Gastroesophageal sphincter (tissue), 4 donors: Measurements from ENCODE around the gene ARHGAP30. TPM values are rescaled to one million over a fixed set of nuclear protein-coding genes. Genes with fewer than 3 reads are reported as not detected.

ENCODE experiments used
- ATAC-seq: fragments of 150-250 bp; one replicate; pipeline ENCODE4 v1.9.1; 2016; ENCODE audit warnings: mild to moderate bottlenecking, moderate library complexity
- H3K27ac ChIP-seq, 4 donors: fragments of 200-600 bp; sonication (generic) in 3 of 4; 1 replicate in 3 of 4; 2 replicates in 1 of 4; pipeline ENCODE4 v1.5.1; 2016 to 2019
- H3K27me3 ChIP-seq: fragments of 200-600 bp; sonication (generic); one replicate; pipeline ENCODE4 v1.5.1; 2019
- H3K36me3 ChIP-seq, 2 donors: fragments of 200-600 bp; sonication (generic); one replicate each; pipeline ENCODE4 v1.5.1; 2019; ENCODE audit warnings: control low read depth in 1 of 2
- H3K4me1 ChIP-seq, 3 donors: fragments of 200-600 bp; sonication (generic); 1 replicate in 2 of 3; 2 replicates in 1 of 3; pipeline ENCODE4 v1.5.1; 2016 to 2019; ENCODE audit warnings: control low read depth in 2 of 3
- H3K4me3 ChIP-seq, 2 donors: fragments of 200-600 bp; sonication (generic); one replicate each; pipeline ENCODE4 v1.5.1; 2019; ENCODE audit warnings: mild to moderate bottlenecking in 1 of 2, moderate library complexity in 1 of 2
- H3K9me3 ChIP-seq, 3 donors: fragments of 200-600 bp; sonication (generic); one replicate each; pipeline ENCODE4 v1.5.1; 2017 to 2019; ENCODE audit warnings: control low read depth in 2 of 3
- CTCF ChIP-seq, 4 experiments: fragments of 200-600 bp in 2 of 4; fragments of 450-650 bp in 2 of 4; sonication (generic) in 1 of 4; IDR thresholded peaks; one replicate each; pipeline ENCODE4 v1.5.1; 2017 to 2019; ENCODE audit warnings: antibody characterized with exemption in 4 of 4, mild to moderate bottlenecking in 2 of 4, moderate library complexity in 2 of 4
- EP300 ChIP-seq: sonication (generic); formaldehyde crosslinking; IDR thresholded peaks from one replicate; pipeline ENCODE4 v1.6.1; 2017; ENCODE audit warnings: antibody characterized with exemption, mild to moderate bottlenecking
- POLR2A ChIP-seq, 2 donors: fragments of 450-650 bp; IDR thresholded peaks; one replicate each; pipeline ENCODE4 v1.6.1; 2017; ENCODE audit warnings: antibody characterized with exemption in 2 of 2, mild to moderate bottlenecking in 2 of 2, moderate library complexity in 1 of 2
- POLR2AphosphoS5 ChIP-seq: sonication (generic); formaldehyde crosslinking; IDR thresholded peaks from one replicate; pipeline ENCODE4 v1.6.1; 2017; ENCODE audit warnings: antibody characterized with exemption
- whole genome bisulfite sequencing, 2 donors: methylation state at CpG; one replicate each; pipeline ENCODE4 v1.1.5; 2018; ENCODE audit warnings: low coverage in 1 of 2; 5-methylcytosine and 5-hydroxymethylcytosine counted together
- total RNA-seq, 4 donors: library from RNA; depleted of rRNA; stranded (reverse); fragments of >200 nt; gene quantifications; one replicate each; pipeline ENCODE4 v1.1.0, GENCODE V29; 2016

ARHGAP30 gene
- total RNA-seq, 4 donors from 2014 or later, result 1.9 to 11.6 (median 4.4) TPM

- WGBS, 2 donors, result 100% methylated on average over 1 of the region's 1 CpG
- Histone ChIP-seq H3K27ac (no peak overlapping the region), H3K4me1 (peaks cover 3 to 57% (median 25%) of the 10 kb centered on the region in 3 donors), H3K9me3 (no peaks in the 10 kb centered on the region), H3K36me3 (peaks cover 0 to 19% of the 10 kb centered on the region in 2 donors), H3K4me3 (no peak overlapping the region), H3K27me3 (no peaks in the 10 kb centered on the region)
- no peak for TF ChIP-seq POLR2AphosphoS5
- no peak for TF ChIP-seq CTCF (IDR thresholded peaks at IDR 0.05)
- TF ChIP-seq EP300, result no peak
- no peak for TF ChIP-seq POLR2A (IDR thresholded peaks at IDR 0.05)
- no peak for ATAC-seq
These were observed 44.2 kb upstream of the ARHGAP30 start for GRCh38 chr1:161113915-161114314.

GRCh38 chr1:161111527-161111926 lies 41.8 kb upstream of the ARHGAP30 start:
- ATAC-seq, result no peak
- Histone ChIP-seq H3K4me1 (peaks cover 0 to 44% (median 14%) of the 10 kb centered on the region in 3 donors), H3K27ac (no peak overlapping the region), H3K36me3 (peaks cover 0 to 21% of the 10 kb centered on the region in 2 donors), H3K9me3 (no peaks in the 10 kb centered on the region), H3K27me3 (no peaks in the 10 kb centered on the region), H3K4me3 (no peak overlapping the region)
- no peak for TF ChIP-seq EP300
- no peak for TF ChIP-seq POLR2AphosphoS5
- TF ChIP-seq POLR2A (IDR thresholded peaks at IDR 0.05), result no peak
- no peak for TF ChIP-seq CTCF (IDR thresholded peaks at IDR 0.05)
- 74 to 75% methylated on average over 2 of the region's 2 CpGs for WGBS, 2 donors

- TF ChIP-seq POLR2AphosphoS5, result no peak
- TF ChIP-seq CTCF (IDR thresholded peaks at IDR 0.05), result no peak
- no peaks in the 10 kb centered on the region for H3K27me3 ChIP-seq
- no CpG with 5 or more reads among the region's 3 CpGs for WGBS, 2 donors
These were observed 41.4 kb upstream of the ARHGAP30 start for GRCh38 chr1:161111117-161111516.

GRCh38 chr1:161106431-161106830 lies 36.7 kb upstream of the ARHGAP30 start:
- no peak for TF ChIP-seq POLR2A (IDR thresholded peaks at IDR 0.05)
- ATAC-seq, result no peak
- 100% methylated on average over 1 of the region's 1 CpG for WGBS, 2 donors
- no peaks in the 10 kb centered on the region for H3K27me3 ChIP-seq
- H3K4me1 ChIP-seq, result no peaks in the 10 kb centered on the region
- no peak overlapping the region for H3K27ac ChIP-seq
- no peak overlapping the region for H3K4me3 ChIP-seq
- H3K9me3 ChIP-seq, result no peaks in the 10 kb centered on the region
- peaks cover 0 to 25% of the 10 kb centered on the region in 2 donors for H3K36me3 ChIP-seq

More at GRCh38 chr1:161111117-161111516, 41.4 kb upstream of the ARHGAP30 start:
- Histone ChIP-seq H3K9me3 (no peaks in the 10 kb centered on the region), H3K4me1 (peaks cover 0 to 39% (median 10%) of the 10 kb centered on the region in 3 donors), H3K36me3 (peaks cover 0 to 21% of the 10 kb centered on the region in 2 donors), H3K27ac (no peak overlapping the region), H3K4me3 (no peak overlapping the region)
- ATAC-seq, result no peak

GRCh38 chr1:161100556-161100955 lies 30.9 kb upstream of the ARHGAP30 start:
- no peak for ATAC-seq
- TF ChIP-seq EP300 (no peak), CTCF (IDR thresholded peaks at IDR 0.05) (no peak), POLR2A (IDR thresholded peaks at IDR 0.05) (no peak), POLR2AphosphoS5 (no peak)
- H3K27me3 ChIP-seq, result no peaks in the 10 kb centered on the region
- peaks cover 0 to 27% (median 14%) of the 10 kb centered on the region in 3 donors for H3K4me1 ChIP-seq
- H3K4me3 ChIP-seq, result no peak overlapping the region
- H3K27ac ChIP-seq, result no peak overlapping the region
- no peaks in the 10 kb centered on the region for H3K9me3 ChIP-seq
- 17 to 30% methylated on average over 2 of the region's 2 CpGs for WGBS, 2 donors
- peaks cover 0 to 32% of the 10 kb centered on the region in 2 donors for H3K36me3 ChIP-seq
